Suprapubic skin (tissue), 4 donors: ENCODE results near the gene MLH1.

Source experiments
- EP300 ChIP-seq: sonication (generic); formaldehyde crosslinking; IDR thresholded peaks from one replicate; pipeline ENCODE4 v1.6.1; 2017; ENCODE audit warnings: antibody characterized with exemption
- POLR2AphosphoS5 ChIP-seq, 3 donors: sonication (generic); formaldehyde crosslinking; IDR thresholded peaks; one replicate each; pipeline ENCODE4 v1.6.1; 2017; ENCODE audit warnings: antibody characterized with exemption in 3 of 3
- TF ChIP-seq, protein P1 (sequence below), 2 donors: fragments of 200-600 bp in 1 of 2; fragments of 450-650 bp in 1 of 2; sonication (generic) in 1 of 2; IDR thresholded peaks; one replicate each; pipeline ENCODE4 v1.5.1; 2016 to 2019; ENCODE audit warnings: antibody characterized with exemption in 2 of 2, mild to moderate bottlenecking in 1 of 2, moderate library complexity in 1 of 2

GRCh38 chr3:36993326-36994283 lies at the start of gene MLH1:
- TF ChIP-seq, protein P1, sequence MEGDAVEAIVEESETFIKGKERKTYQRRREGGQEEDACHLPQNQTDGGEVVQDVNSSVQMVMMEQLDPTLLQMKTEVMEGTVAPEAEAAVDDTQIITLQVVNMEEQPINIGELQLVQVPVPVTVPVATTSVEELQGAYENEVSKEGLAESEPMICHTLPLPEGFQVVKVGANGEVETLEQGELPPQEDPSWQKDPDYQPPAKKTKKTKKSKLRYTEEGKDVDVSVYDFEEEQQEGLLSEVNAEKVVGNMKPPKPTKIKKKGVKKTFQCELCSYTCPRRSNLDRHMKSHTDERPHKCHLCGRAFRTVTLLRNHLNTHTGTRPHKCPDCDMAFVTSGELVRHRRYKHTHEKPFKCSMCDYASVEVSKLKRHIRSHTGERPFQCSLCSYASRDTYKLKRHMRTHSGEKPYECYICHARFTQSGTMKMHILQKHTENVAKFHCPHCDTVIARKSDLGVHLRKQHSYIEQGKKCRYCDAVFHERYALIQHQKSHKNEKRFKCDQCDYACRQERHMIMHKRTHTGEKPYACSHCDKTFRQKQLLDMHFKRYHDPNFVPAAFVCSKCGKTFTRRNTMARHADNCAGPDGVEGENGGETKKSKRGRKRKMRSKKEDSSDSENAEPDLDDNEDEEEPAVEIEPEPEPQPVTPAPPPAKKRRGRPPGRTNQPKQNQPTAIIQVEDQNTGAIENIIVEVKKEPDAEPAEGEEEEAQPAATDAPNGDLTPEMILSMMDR (IDR thresholded peaks at IDR 0.05), result no peak
- TF ChIP-seq EP300 (peak; percentile 25), POLR2AphosphoS5 (IDR thresholded peaks at IDR 0.05) (peak in 2 of 3 donors; percentile 54 to 77)
